ENCODE data around the gene PTGFRN.

DNA sequence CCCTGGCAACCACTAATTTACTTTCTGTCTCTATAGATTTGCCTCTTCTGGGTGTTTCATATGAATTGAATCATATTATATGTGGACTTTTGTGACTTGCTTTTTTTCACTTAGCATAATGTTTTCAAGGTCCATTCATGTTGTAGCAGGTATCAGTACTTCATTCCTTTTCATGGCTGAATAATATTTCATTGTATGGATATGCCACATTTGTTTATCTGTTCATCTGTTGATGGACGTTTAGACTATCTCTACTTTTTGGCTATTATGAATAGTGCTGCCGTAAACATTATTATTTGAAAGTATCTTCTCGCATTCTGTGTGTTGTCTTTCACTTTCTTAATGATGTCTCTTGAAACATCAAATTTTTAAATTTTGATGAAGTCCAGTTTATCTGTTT, 59.0 kb downstream of the PTGFRN start:
- TF ChIP-seq, protein P1, sequence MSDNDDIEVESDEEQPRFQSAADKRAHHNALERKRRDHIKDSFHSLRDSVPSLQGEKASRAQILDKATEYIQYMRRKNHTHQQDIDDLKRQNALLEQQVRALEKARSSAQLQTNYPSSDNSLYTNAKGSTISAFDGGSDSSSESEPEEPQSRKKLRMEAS (IDR thresholded peaks at IDR 0.05), result no peak
- TF ChIP-seq TAF1 (conservative IDR thresholded peaks at IDR 0.05) (no peak), YY1 (IDR thresholded peaks at IDR 0.05) (no peak)
- TF ChIP-seq, protein P2, sequence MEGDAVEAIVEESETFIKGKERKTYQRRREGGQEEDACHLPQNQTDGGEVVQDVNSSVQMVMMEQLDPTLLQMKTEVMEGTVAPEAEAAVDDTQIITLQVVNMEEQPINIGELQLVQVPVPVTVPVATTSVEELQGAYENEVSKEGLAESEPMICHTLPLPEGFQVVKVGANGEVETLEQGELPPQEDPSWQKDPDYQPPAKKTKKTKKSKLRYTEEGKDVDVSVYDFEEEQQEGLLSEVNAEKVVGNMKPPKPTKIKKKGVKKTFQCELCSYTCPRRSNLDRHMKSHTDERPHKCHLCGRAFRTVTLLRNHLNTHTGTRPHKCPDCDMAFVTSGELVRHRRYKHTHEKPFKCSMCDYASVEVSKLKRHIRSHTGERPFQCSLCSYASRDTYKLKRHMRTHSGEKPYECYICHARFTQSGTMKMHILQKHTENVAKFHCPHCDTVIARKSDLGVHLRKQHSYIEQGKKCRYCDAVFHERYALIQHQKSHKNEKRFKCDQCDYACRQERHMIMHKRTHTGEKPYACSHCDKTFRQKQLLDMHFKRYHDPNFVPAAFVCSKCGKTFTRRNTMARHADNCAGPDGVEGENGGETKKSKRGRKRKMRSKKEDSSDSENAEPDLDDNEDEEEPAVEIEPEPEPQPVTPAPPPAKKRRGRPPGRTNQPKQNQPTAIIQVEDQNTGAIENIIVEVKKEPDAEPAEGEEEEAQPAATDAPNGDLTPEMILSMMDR (IDR thresholded peaks at IDR 0.05; ENCODE audit: low read depth, low read length, missing input control), result no peak
